Right kidney (tissue), 1 donor: ENCODE measurements around the gene CFAP251.
A peak's percentile ranks its signal among the peaks of the same experiment; 100 is the strongest.
"Not testable (repeated sequence)": the region's sequence is repeated elsewhere in the genome, so short reads cannot be mapped to it uniquely, and the experiment has no call there.

Experiments used
- DNase-seq: peaks from one replicate; pipeline ENCODE4 v3.0.0-alpha.2; 2016

CFAP251 gene

DNA sequence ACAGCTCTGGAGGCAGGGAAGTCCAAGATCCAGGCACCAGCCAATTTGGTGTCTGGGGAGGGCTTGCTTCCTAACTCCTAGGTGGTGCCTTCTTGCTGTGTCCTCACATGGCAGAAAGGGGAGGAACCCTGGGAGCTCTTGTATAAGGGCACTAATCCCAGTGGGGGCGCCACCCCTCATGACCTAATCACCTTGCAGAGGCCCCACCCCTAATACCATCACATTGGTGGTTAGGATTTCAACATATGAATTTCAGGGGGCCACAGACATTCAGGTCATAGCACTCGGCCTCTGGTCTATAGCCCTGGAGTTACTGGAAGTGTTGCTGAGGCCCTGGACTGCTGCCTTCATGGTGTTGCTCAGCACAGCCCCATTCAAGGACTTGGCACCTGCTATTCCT, 15.2 kb upstream of the CFAP251 start:
- no peak for DNase-seq

GRCh38 chr12:121905746-121906145, 12.6 kb upstream of the CFAP251 start:
- no peak for DNase-seq

DNA sequence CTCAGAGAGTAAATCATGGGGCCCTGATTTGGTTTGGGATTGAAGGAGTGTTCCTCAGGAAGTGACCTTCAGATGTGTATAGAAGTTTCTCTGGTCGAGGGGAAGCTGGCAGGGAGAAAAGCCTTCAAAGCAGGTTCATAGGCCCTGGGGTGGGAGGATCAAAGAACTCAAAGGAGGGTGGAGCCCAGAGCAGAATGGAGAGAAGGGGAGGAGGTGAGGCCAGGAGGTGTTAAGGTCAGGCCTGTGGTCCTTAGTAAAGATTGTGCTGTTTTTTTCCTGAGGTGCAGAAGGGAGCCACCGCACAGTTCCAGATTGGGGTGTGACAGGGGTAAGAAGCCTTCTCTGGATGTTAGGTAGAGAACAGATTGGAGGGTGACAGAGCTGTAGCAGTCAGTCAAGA, 9.7 kb upstream of the CFAP251 start:
- no peak for DNase-seq

DNA sequence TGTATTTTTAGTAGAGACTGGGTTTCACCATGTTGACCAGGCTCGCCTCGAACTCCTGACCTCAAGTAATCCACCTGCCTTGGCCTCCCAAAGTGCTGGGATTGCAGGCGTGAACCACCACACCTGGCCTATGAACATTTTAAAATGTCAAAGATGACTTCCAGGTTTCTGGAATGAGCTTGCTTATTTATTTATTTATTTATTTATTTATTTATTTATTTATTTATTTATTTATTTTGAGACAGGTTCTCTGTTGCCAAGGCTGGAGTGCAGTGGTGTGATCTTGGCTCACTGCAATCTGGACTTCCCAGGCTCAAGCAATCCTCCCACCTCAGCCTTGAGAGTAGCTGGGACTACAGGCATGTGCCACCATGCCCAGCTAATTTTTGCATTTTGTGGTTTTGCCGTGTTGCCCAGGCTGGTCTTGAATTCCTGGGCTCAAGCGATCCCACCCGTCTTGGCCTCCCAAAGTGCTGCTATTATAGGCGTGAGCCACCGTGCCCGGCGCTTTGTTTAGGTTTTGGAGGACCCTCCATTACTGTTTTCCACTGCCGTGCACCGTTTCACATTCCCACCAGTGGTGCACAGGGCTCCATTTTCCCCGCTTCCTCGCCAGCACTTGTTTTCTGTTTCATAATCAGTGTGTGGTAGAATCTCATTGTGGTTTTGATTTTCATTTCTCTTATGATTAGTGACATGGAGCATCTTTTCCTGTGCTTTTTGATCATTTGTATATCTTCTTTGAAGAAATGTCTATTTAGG, 6.4 kb upstream of the CFAP251 start:
- no peak for DNase-seq

GRCh38 chr12:121915841-121916321, 2.5 kb upstream of the CFAP251 start:
- DNase-seq = no peak

GRCh38 chr12:121916719-121917118, 1.7 kb upstream of the CFAP251 start:
- no peak for DNase-seq

- peak; percentile 69 for DNase-seq
Observed at GRCh38 chr12:121918679-121919038, 267 bp downstream of the CFAP251 start.

- no peak for DNase-seq
Observed at GRCh38 chr12:121921066-121921465, 2.7 kb downstream of the CFAP251 start.

DNA sequence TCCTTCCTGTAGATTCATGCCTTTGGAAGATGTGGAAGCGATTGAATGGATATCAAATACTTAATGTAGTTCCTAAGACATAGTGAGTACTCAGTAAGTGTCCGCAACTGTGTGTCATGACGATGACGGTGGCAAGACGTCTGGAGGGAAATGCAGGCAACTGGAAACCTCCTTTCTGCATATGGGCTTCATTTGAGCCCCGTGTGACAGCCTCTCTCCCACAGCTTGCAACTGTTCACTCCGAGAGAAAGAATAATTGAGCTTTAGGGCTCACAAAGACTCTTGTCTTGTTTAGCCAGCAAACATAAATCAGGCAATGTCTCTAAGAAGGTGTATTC, 6.9 kb downstream of the CFAP251 start:
- DNase-seq = no peak

DNA sequence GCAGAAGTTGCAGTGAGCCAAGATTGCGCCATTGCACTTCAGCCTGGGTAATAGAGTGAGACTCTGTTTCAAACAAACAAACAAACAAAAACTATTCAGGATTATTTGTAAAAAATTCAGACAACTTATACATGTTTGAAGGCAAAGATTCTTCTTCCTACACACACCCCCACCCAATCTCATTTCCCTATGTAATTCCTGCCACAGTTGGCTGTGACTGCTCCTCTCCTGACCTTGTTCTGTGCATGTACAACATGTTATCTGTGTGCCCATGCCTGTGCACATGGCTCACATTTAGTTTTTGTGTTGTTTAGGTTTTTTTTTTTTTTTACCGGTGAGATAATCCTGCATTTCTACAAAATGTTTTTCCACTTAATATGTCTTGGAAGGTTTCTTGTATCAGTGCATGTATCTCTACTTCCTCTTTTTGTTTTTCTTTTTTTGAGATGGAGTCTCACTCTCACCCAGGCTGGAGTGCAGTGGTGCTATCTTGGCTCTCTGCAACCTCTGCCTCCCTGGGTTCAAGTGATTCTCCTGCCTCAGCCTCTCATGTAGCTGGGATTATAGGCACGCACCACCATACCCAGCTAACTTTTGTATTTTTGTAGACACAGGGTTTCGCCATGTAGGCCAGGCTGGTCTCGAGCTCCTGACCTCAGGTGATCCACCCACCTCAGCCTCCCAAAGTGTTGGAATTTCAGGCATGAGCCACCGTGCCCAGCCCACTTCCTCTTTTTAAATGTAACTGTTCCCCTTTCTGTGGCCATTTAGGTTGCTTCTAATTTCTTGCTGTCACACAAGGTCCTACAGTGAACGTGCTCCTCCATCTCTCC, 8.7 kb downstream of the CFAP251 start:
- no peak for DNase-seq

- no peak for DNase-seq
Observed at GRCh38 chr12:121927813-121928212, 9.4 kb downstream of the CFAP251 start.

- DNase-seq = not testable (repeated sequence)
Observed at GRCh38 chr12:121929545-121929944, 11.2 kb downstream of the CFAP251 start.

GRCh38 chr12:121930862-121931261, 12.5 kb downstream of the CFAP251 start:
- DNase-seq = no peak

GRCh38 chr12:121932176-121932536, 13.8 kb downstream of the CFAP251 start:
- DNase-seq = no peak

DNA sequence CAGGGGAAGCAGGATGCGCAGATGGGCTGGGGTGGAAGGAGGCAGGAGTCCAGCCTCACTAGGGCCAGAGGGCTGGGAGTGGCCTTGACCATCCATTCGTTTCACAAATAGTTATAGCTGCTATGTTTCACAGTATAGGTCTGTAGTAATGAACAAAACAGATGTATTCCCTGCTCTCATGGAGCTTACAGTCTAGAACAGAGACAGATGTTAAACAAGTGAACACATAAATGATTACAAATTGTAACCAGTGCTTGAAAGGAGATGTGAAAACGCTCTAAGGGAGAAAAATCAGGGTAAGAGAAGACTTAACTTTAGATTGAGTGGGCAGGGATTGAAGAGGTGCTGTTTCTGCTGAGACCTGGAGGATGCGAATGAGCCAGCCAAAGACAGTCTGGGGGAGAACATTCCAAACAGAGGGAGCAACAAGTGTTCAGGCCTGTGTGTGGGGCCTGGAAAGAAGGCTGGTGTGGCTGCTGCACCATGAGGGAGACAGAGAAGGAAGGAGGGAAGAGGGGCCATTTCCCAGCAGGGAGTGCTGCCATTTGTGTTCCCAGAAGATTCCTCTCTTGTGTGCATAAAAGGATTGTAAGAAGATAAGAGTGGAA, 14.6 kb downstream of the CFAP251 start:
- no peak for DNase-seq

DNA sequence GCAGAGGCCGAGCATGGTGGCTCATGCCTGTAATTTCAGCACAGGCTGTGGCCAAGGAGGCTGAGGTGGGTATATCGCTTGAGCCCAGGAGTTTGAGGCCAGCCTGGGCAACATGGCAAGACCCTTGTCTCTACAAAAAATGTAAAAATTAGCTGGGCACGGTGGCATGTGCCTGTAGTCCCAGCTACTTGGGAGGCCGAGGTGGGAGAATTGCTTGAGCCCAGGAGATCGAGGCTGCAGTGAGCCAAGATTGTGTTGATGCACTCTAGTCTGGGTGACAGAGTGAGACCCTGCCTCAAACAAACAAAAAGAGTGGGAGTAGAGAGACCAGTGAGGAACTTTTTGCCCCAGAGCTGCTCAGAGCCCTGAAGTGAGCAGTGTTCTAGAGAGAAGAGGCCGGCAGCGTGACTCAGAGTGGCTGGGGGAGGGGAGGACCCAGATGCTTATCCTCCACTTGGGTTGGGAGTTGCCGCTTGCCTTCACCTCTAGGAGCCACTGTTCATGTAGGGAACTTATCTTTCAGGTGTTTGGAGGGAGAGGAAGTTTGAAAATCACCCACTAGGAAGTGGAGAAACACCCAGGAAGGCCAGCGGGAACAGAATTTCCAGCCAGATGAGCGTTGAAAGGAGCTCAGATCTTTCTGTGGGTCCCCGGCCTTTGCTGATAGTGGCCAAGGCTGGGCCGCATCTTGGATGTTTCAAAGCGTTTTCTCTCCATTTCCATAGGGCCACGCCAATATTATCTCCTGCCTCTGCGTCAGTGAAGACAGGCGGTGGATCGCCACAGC, 15.3 kb downstream of the CFAP251 start:
- DNase-seq = no peak

GRCh38 chr12:121934309-121934664, 15.9 kb downstream of the CFAP251 start:
- no peak for DNase-seq

GRCh38 chr12:121937654-121938053, 19.3 kb downstream of the CFAP251 start:
- DNase-seq = no peak

GRCh38 chr12:121939186-121939585, 20.8 kb downstream of the CFAP251 start:
- DNase-seq = no peak

GRCh38 chr12:121939992-121940766, 21.8 kb downstream of the CFAP251 start:
- DNase-seq = no peak

DNA sequence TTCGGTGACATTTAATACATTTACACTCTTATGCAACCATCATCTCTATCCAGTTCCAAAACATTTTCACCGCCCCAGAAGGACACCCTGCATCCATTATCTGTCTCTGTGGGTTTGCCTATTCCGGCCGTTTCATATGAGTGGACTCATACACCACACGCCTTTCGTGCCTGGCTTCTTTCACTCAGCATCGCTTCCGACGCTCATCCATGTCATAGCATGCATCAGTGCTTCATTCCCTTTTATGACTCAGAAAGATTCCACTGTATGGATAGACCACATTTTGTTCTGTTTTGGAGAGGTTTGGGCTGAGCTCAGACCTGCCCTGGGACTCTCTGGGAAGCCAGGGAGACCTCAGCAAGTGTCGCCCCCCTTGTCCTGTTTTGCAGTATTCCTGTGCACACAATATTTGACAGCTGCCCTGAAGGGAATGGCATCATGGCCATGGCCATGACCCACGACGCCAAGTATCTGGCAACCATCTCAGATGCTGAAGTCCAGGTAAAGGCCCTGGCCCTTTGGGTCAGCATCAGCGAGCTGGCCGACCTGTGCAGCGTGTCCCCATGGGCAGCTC, 23.8 kb downstream of the CFAP251 start:
- no peak for DNase-seq

- DNase-seq = no peak
Observed at GRCh38 chr12:121943926-121944325, 25.5 kb downstream of the CFAP251 start.
